Measurements from ENCODE around the gene MAP3K7. TPM values are rescaled to one million over a fixed set of nuclear protein-coding genes. Genes with fewer than 3 reads are reported as not detected.

Gene MAP3K7
- total RNA-seq, 1 donor from 2014 or later, result 20.6 TPM

- Histone ChIP-seq H3K9me3 (replicated peaks) (no peaks in the 10 kb centered on the region), H3K36me3 (no peaks in the 10 kb centered on the region), H3K4me1 (no peaks in the 10 kb centered on the region), H3K27me3 (ENCODE audit: low read depth) (peaks cover 15% of the 10 kb centered on the region), H3K27ac (replicated peaks) (no peak overlapping the region), H3K4me3 (no peak overlapping the region)
- DNase-seq, result no peak
- intact Hi-C loops (cut with micrococcal nuclease), result no loop called here
- TF ChIP-seq, protein P1, sequence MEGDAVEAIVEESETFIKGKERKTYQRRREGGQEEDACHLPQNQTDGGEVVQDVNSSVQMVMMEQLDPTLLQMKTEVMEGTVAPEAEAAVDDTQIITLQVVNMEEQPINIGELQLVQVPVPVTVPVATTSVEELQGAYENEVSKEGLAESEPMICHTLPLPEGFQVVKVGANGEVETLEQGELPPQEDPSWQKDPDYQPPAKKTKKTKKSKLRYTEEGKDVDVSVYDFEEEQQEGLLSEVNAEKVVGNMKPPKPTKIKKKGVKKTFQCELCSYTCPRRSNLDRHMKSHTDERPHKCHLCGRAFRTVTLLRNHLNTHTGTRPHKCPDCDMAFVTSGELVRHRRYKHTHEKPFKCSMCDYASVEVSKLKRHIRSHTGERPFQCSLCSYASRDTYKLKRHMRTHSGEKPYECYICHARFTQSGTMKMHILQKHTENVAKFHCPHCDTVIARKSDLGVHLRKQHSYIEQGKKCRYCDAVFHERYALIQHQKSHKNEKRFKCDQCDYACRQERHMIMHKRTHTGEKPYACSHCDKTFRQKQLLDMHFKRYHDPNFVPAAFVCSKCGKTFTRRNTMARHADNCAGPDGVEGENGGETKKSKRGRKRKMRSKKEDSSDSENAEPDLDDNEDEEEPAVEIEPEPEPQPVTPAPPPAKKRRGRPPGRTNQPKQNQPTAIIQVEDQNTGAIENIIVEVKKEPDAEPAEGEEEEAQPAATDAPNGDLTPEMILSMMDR (IDR thresholded peaks at IDR 0.05; ENCODE audit: borderline replicate concordance), result no peak
Observed at GRCh38 chr6:90468859-90469258, 118.0 kb downstream of the MAP3K7 start.

GRCh38 chr6:90468080-90468479 is 118.8 kb downstream of the MAP3K7 start:
- H3K27ac ChIP-seq (replicated peaks), result no peak overlapping the region
- peaks cover 15% of the 10 kb centered on the region for H3K27me3 ChIP-seq (ENCODE audit: low read depth)
- no peak overlapping the region for H3K4me3 ChIP-seq
- intact Hi-C loops (cut with micrococcal nuclease), result no loop called here
- no peaks in the 10 kb centered on the region for H3K4me1 ChIP-seq
- no peaks in the 10 kb centered on the region for H3K36me3 ChIP-seq
- no peaks in the 10 kb centered on the region for H3K9me3 ChIP-seq (replicated peaks)
- TF ChIP-seq, protein P1 (IDR thresholded peaks at IDR 0.05; ENCODE audit: borderline replicate concordance), result no peak
- DNase-seq, result no peak

DNA sequence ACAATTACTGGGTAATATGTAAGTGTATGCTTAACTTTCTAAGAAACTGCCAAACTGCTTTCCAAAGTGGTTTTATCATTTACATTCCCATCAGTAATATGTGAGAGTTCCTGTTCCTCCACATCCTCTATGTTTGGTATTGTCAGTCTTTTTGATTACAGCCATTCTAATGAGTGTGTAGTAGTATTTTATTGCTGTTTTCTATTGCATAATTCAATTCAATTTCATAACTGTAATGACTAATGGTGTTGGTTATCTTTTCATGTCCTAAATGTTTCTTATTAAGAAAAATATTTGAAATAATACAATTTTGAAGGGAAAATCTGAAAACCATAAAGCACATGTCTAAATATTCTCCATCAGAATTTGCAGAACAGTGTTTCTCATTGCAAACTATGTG is 119.3 kb downstream of the MAP3K7 start:
- DNase-seq, result no peak
- H3K4me3 ChIP-seq, result no peak overlapping the region
- intact Hi-C loops (cut with micrococcal nuclease), result no loop called here
- TF ChIP-seq, protein P1 (IDR thresholded peaks at IDR 0.05; ENCODE audit: borderline replicate concordance), result no peak
- peaks cover 15% of the 10 kb centered on the region for H3K27me3 ChIP-seq (ENCODE audit: low read depth)
- no peaks in the 10 kb centered on the region for H3K4me1 ChIP-seq
- H3K36me3 ChIP-seq, result no peaks in the 10 kb centered on the region
- no peaks in the 10 kb centered on the region for H3K9me3 ChIP-seq (replicated peaks)
- H3K27ac ChIP-seq (replicated peaks), result no peak overlapping the region

DNA sequence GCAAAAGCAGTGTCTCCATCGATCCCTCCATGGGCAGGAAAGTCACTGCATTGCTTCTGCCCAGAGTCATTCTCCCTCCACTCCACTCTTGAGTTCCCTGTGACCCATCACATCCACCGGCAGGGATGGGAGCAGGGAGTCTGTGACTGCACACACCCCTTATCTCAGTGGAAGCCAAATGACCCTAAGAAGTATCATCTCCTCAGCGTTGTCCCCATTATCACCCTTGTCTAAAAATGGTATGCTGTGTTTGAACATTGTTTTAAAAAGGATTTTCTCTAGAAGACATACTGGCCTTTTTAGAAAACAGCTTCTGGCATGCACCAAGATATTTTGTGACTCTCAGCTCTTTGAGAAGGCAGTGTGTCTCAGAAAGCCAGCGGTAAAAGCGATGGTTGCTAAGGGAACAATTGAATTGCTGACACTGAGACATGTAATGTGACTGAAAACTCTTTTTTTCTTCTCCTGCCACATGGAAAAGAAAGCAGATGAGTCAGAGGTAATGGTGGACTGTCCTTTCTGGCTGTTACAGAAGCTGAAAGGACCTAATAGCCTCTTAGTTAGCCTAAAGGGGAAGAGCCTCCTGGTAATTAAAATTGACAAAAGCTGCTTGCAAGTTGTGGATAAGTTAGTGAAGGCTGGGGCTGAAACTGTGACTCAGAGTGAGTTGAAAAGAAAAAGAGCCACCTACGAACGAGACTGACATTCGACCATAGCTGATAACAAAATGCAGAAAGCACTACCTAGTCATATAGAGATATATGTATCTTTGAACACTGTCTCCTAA is 120.5 kb downstream of the MAP3K7 start:
- DNase-seq, result no peak
- H3K4me1 ChIP-seq, result no peaks in the 10 kb centered on the region
- intact Hi-C loops (cut with micrococcal nuclease), result no loop called here
- no peak overlapping the region for H3K4me3 ChIP-seq
- peaks cover 15% of the 10 kb centered on the region for H3K27me3 ChIP-seq (ENCODE audit: low read depth)
- no peaks in the 10 kb centered on the region for H3K9me3 ChIP-seq (replicated peaks)
- H3K36me3 ChIP-seq, result no peaks in the 10 kb centered on the region
- TF ChIP-seq, protein P1 (IDR thresholded peaks at IDR 0.05; ENCODE audit: borderline replicate concordance), result no peak
- H3K27ac ChIP-seq (replicated peaks), result no peak overlapping the region

- no peak for DNase-seq
- Histone ChIP-seq H3K36me3 (no peaks in the 10 kb centered on the region), H3K9me3 (replicated peaks) (no peaks in the 10 kb centered on the region), H3K4me3 (no peak overlapping the region), H3K27me3 (ENCODE audit: low read depth) (peaks cover 15% of the 10 kb centered on the region), H3K27ac (replicated peaks) (no peak overlapping the region), H3K4me1 (no peaks in the 10 kb centered on the region)
- intact Hi-C loops (cut with micrococcal nuclease), result no loop called here
- TF ChIP-seq, protein P1 (IDR thresholded peaks at IDR 0.05; ENCODE audit: borderline replicate concordance), result no peak
Observed at GRCh38 chr6:90465686-90466085, 121.2 kb downstream of the MAP3K7 start.
